ENCODE measurements around the gene ZNF343.

DNA sequence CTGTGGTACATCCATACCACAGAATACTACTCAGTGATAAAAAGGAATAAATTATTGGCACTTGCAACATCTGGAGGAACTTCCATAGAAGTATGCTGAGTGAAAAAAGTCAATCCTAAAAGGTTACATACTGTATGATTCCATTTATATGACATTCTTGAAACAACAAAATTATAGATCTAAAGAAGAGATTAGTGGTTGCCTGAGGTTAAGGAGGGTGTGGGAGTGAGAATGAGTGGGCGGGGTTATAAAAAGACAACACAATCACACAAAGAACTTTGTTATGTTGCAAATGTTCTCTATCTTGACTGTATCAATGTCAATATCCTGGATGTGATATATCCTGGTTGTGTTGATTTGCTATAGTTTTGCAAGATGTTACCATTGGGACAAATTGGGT, 59.3 kb downstream of the ZNF343 start:
- no peak for TF ChIP-seq POLR2A (IDR thresholded peaks at IDR 0.05)
- TF ChIP-seq, protein P1, sequence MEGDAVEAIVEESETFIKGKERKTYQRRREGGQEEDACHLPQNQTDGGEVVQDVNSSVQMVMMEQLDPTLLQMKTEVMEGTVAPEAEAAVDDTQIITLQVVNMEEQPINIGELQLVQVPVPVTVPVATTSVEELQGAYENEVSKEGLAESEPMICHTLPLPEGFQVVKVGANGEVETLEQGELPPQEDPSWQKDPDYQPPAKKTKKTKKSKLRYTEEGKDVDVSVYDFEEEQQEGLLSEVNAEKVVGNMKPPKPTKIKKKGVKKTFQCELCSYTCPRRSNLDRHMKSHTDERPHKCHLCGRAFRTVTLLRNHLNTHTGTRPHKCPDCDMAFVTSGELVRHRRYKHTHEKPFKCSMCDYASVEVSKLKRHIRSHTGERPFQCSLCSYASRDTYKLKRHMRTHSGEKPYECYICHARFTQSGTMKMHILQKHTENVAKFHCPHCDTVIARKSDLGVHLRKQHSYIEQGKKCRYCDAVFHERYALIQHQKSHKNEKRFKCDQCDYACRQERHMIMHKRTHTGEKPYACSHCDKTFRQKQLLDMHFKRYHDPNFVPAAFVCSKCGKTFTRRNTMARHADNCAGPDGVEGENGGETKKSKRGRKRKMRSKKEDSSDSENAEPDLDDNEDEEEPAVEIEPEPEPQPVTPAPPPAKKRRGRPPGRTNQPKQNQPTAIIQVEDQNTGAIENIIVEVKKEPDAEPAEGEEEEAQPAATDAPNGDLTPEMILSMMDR (IDR thresholded peaks at IDR 0.05): no peak
